Ovary (tissue), 9 donors: ENCODE data around the gene PAX9. TPM values are rescaled to one million over a fixed set of nuclear protein-coding genes. Genes with fewer than 3 reads are reported as not detected.
A peak's percentile ranks its signal among the peaks of the same experiment; 100 is the strongest.

Source experiments
- DNase-seq, 5 donors: peaks; one replicate each; pipeline ENCODE4 v3.0.0-alpha.2; 2019 to 2020
- H3K27ac ChIP-seq, 2 donors: fragments of 200-600 bp; one replicate each; pipeline versions ENCODE4 v1.5.1 to v1.8.0; 2019 to 2022
- H3K27me3 ChIP-seq: fragments of 200-600 bp; one replicate; pipeline ENCODE4 v1.8.0; 2022
- H3K36me3 ChIP-seq: fragments of 200-600 bp; sonication (generic); one replicate; pipeline ENCODE4 v1.5.1; 2019
- H3K4me1 ChIP-seq: one replicate; pipeline ENCODE4 v1.8.1; 2013; ENCODE audit warnings: mild to moderate bottlenecking, moderate library complexity; ENCODE audit not compliant: insufficient read depth
- H3K4me3 ChIP-seq: fragments of 200-600 bp; sonication (generic); one replicate; pipeline ENCODE4 v1.5.1; 2017
- H3K9me3 ChIP-seq, 2 donors: fragments of 200-600 bp in 1 of 2; sonication (generic) in 1 of 2; one replicate each; pipeline versions ENCODE4 v1.5.1 to v1.8.1; 2013 to 2019; ENCODE audit warnings: mild to moderate bottlenecking in 1 of 2, moderate library complexity in 1 of 2
- EP300 ChIP-seq: sonication (generic); formaldehyde crosslinking; IDR thresholded peaks from one replicate; pipeline ENCODE4 v1.6.1; 2017; ENCODE audit warnings: antibody characterized with exemption
- POLR2A ChIP-seq: fragments of 450-650 bp; IDR thresholded peaks from one replicate; pipeline ENCODE4 v1.6.1; 2017; ENCODE audit warnings: antibody characterized with exemption, mild to moderate bottlenecking, moderate library complexity
- WGBS, 3 donors: extraction: QIAGEN DNeasy Blood & Tissue Kit in 1 of 3; methylation state at CpG; one replicate each; pipeline versions ENCODE4 v1.1.5 to v1.1.7; 2013 to 2017; 5-methylcytosine and 5-hydroxymethylcytosine counted together
- intact Hi-C, 4 donors: fragments of 100-400 bp; cut with DNase I; formaldehyde crosslinking; loops; one replicate each; pipeline versions ENCODE4 v1.11.0 to v1.15.1; 2022 to 2023
- polyA plus RNA-seq, 2 donors: library from polyadenylated mRNA; stranded (reverse); fragments of 200-250 nt in 1 of 2; fragments of 350-450 nt in 1 of 2; fragmentation: Illumina TruSeq in 1 of 2; extraction: RNeasy Lipid Tissue Mini Kit (QIAGEN cat#74804) in 1 of 2; gene quantifications; one replicate each; pipeline ENCODE4 v1.2.3, GENCODE V29; 2013 to 2014
- total RNA-seq, 7 donors: library from RNA; depleted of rRNA in 2 of 7; stranded (reverse); fragments of >200 nt in 2 of 7; fragmentation: NEBNext Ultra II Directional in 3 of 7; extraction: Animal tissue kit (Norgen Biotek cat#: 25700) in 3 of 7; gene quantifications; one replicate each; pipeline versions ENCODE4 v1.1.0 to v1.2.4, GENCODE V29; 2016 to 2023
- TF ChIP-seq, protein P1 (sequence below), 3 donors: fragments of 450-650 bp in 2 of 3; fragments of 200-600 bp in 1 of 3; IDR thresholded peaks; one replicate each; pipeline versions ENCODE4 v1.5.1 to v1.8.0; 2016 to 2022; ENCODE audit warnings: antibody characterized with exemption in 3 of 3, mild to moderate bottlenecking in 1 of 3
- donor health status: DM: no; HTN: no; CAD: no; lungs with moderate emphysema.
- donor health status: DM: no; HTN: no; CAD: no.
- donor health status: Bipolar disorder and iron deficiency.
- donor health status: DM: yes; HTN: yes; CAD: no.
- donor health status: DM: no; HTN: no; CAD: no.
- donor health status: DM: yes; HTN: yes; CAD: no.

Gene PAX9
- total and polyA plus RNA-seq, 9 donors: 0.03 to 0.04 TPM; not detected in 7

GRCh38 chr14:36659822-36660735 lies 1.6 kb upstream of the PAX9 start:
- TF ChIP-seq EP300: no peak
- TF ChIP-seq POLR2A: no peak
- TF ChIP-seq, protein P1, sequence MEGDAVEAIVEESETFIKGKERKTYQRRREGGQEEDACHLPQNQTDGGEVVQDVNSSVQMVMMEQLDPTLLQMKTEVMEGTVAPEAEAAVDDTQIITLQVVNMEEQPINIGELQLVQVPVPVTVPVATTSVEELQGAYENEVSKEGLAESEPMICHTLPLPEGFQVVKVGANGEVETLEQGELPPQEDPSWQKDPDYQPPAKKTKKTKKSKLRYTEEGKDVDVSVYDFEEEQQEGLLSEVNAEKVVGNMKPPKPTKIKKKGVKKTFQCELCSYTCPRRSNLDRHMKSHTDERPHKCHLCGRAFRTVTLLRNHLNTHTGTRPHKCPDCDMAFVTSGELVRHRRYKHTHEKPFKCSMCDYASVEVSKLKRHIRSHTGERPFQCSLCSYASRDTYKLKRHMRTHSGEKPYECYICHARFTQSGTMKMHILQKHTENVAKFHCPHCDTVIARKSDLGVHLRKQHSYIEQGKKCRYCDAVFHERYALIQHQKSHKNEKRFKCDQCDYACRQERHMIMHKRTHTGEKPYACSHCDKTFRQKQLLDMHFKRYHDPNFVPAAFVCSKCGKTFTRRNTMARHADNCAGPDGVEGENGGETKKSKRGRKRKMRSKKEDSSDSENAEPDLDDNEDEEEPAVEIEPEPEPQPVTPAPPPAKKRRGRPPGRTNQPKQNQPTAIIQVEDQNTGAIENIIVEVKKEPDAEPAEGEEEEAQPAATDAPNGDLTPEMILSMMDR (IDR thresholded peaks at IDR 0.05): no peak
- H3K27ac ChIP-seq: no peak overlapping the region
- DNase-seq: no peak
- H3K27me3 ChIP-seq: peaks cover 3% of the 10 kb centered on the region
- intact Hi-C loops: no loop called here
- H3K4me3 ChIP-seq: no peak overlapping the region
- 10 to 17% (median 16%) methylated on average over 18 to 19 of the region's 19 CpGs for WGBS, 3 donors
- H3K9me3 ChIP-seq: peaks cover 0 to 3% of the 10 kb centered on the region in 2 donors
- peaks cover 15% of the 10 kb centered on the region for H3K4me1 ChIP-seq
- no peaks in the 10 kb centered on the region for H3K36me3 ChIP-seq

DNA sequence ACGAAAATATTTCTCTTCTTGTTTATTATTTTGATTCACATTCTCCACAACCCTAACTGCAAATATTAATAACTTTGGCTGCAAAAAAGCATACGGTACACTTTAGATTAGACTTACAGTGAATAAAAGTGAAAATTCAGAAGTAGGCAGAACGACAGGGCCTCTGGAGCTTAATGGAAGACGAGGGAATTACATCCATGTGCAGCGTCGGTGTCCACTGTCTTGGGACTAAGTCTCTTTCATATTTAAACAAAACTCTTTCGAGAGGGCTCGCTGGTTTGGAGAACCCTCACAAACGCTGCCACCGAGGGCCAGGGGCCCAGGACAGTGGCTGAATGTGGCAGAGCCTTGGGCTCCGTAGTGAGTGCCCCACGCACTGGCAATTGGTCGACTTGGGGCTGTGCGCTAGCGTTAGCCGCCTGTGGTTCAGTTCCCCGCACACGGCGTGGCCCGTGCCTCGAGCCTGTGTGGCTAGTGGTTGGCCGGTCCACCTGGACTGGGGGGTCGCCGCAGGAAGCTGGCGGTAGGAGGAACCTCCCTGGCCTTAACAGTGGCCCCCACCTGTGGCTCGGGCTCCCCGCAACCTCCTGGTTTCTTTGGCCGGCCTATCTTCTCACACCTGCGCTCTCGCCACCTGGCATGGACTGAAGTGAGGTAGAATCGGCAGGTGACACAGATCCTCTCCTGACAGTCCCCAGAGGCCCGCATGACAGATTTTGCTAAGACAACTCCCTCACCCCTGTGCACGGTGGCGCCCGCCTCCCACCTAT lies 739 bp upstream of the PAX9 start:
- TF ChIP-seq EP300: no peak
- TF ChIP-seq POLR2A: no peak
- TF ChIP-seq, protein P1 (IDR thresholded peaks at IDR 0.05): no peak
- Histone ChIP-seq H3K4me1 (peaks cover 15% of the 10 kb centered on the region), H3K9me3 (no peaks in the 10 kb centered on the region), H3K4me3 (no peak overlapping the region), H3K27ac (no peak overlapping the region), H3K27me3 (peaks cover 2% of the 10 kb centered on the region), H3K36me3 (no peaks in the 10 kb centered on the region)
- WGBS, 3 donors: 7 to 11% (median 9%) methylated on average over 35 of the region's 35 CpGs
- intact Hi-C loops: no loop called here
- DNase-seq: no peak

DNA sequence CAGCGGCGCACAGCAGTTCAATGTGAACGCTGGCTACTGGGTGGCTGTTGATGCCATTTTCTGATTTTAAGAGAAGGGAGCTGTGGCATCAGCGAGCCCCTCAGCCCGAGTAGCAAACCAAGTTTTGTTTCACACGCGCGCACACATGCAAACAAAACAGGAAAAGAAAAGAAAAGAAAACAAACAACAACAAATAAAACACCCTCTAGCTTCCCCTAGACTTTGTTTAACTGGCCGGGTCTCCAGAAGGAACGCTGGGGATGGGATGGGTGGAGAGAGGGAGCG lies 540 bp downstream of the PAX9 start:
- TF ChIP-seq, protein P1 (IDR thresholded peaks at IDR 0.05): no peak
- TF ChIP-seq POLR2A (no peak), EP300 (no peak)
- Histone ChIP-seq H3K36me3 (no peaks in the 10 kb centered on the region), H3K27ac (no peak overlapping the region), H3K27me3 (peaks cover 6% of the 10 kb centered on the region), H3K4me3 (peak overlapping the region; percentile 22), H3K4me1 (peaks cover 15% of the 10 kb centered on the region), H3K9me3 (no peaks in the 10 kb centered on the region)
- 3 to 5% (median 3%) methylated on average over 11 of the region's 11 CpGs for WGBS, 3 donors
- no peak for DNase-seq
- intact Hi-C loops: no loop called here

GRCh38 chr14:36662543-36663403 lies 1.1 kb downstream of the PAX9 start:
- peaks cover 13% of the 10 kb centered on the region for H3K4me1 ChIP-seq
- no peak for DNase-seq

More at GRCh38 chr14:36662543-36663403, 1.1 kb downstream of the PAX9 start:
- WGBS, 3 donors: 2% methylated on average over 63 to 71 of the region's 71 CpGs
- no peaks in the 10 kb centered on the region for H3K9me3 ChIP-seq
- TF ChIP-seq, protein P1 (IDR thresholded peaks at IDR 0.05): no peak
- TF ChIP-seq POLR2A: no peak
- TF ChIP-seq EP300: no peak
- intact Hi-C loops: no loop called here
- H3K27ac ChIP-seq: no peak overlapping the region
- H3K36me3 ChIP-seq: no peaks in the 10 kb centered on the region
- H3K4me3 ChIP-seq: peak overlapping the region; percentile 22
- H3K27me3 ChIP-seq: peaks cover 6% of the 10 kb centered on the region
